H1 (cell line): Measurements from ENCODE around the gene CHCHD6.

Experiments used
- CTCF ChIP-seq, 3 experiments: IDR thresholded peaks; 1 replicate in 2 of 3; 2 replicates in 1 of 3; pipeline versions ENCODE4 v1.5.1 to v1.6.1; 2011; ENCODE audit warnings: low read length in 3 of 3, mild to moderate bottlenecking in 3 of 3, inconsistent platforms in 2 of 3, low read depth in 1 of 3, moderate library complexity in 1 of 3; ENCODE audit not compliant: insufficient read depth in 1 of 3; ENCODE audit errors: control extremely low read depth in 1 of 3
- POLR2A ChIP-seq, 2 experiments: IDR thresholded peaks; 1 replicate in 1 of 2; 2 replicates in 1 of 2; pipeline ENCODE4 v1.6.1; 2011; ENCODE audit warnings: low read depth in 2 of 2, low read length in 2 of 2, mild to moderate bottlenecking in 2 of 2; ENCODE audit errors: control extremely low read depth in 1 of 2
- SIRT6 ChIP-seq: IDR thresholded peaks from one replicate; pipeline ENCODE4 v1.7.1; 2012; ENCODE audit warnings: low read length, inconsistent platforms

- TF ChIP-seq CTCF (IDR thresholded peaks at IDR 0.05; ENCODE audit: control extremely low read depth in 1 of 3, insufficient read depth in 1 of 3, low read depth in 1 of 3, low read length in 3 of 3) = no peak
- TF ChIP-seq SIRT6 = no peak
- no peak for TF ChIP-seq POLR2A (IDR thresholded peaks at IDR 0.05; ENCODE audit: control extremely low read depth in 1 of 2, low read depth in 2 of 2, low read length in 2 of 2)
These were observed 103.8 kb downstream of the CHCHD6 start for GRCh38 chr3:126807795-126808194.
